NCI-H2029 treated with DMSO at 0.1 percent for 48 hours (cell line): ENCODE data around the gene ZNF460.

Experiments used
- DNase-seq: peaks from one replicate; lab custom pipeline; 2025; lab: John Stamatoyannopoulos, UW

The ZNF460 gene

GRCh38 chr19:57280962-57281400 is 696 bp downstream of the ZNF460 start:
- DNase-seq: peak; percentile 26

- DNase-seq: no peak
Measured at GRCh38 chr19:57282011-57282643, 1.8 kb downstream of the ZNF460 start.

GRCh38 chr19:57288373-57288772 is 8.1 kb downstream of the ZNF460 start:
- no peak for DNase-seq

- no peak for DNase-seq
Measured at GRCh38 chr19:57290970-57291369, 10.7 kb downstream of the ZNF460 start.

- DNase-seq: no peak
Measured at GRCh38 chr19:57292547-57292946, 12.3 kb downstream of the ZNF460 start.

GRCh38 chr19:57293719-57294118 is 13.4 kb downstream of the ZNF460 start:
- no peak for DNase-seq

GRCh38 chr19:57302020-57302465 is 21.8 kb downstream of the ZNF460 start:
- no peak for DNase-seq

GRCh38 chr19:57302727-57303401 is 22.6 kb downstream of the ZNF460 start:
- DNase-seq: no peak

- DNase-seq: no peak
Measured at GRCh38 chr19:57305056-57305455, 24.8 kb downstream of the ZNF460 start.

GRCh38 chr19:57308514-57308913 is 28.2 kb downstream of the ZNF460 start:
- DNase-seq: no peak

GRCh38 chr19:57310792-57311191 is 30.5 kb downstream of the ZNF460 start:
- no peak for DNase-seq

- no peak for DNase-seq
Measured at GRCh38 chr19:57314146-57314545, 33.9 kb downstream of the ZNF460 start.

GRCh38 chr19:57317503-57317902 is 37.2 kb downstream of the ZNF460 start:
- DNase-seq: no peak

GRCh38 chr19:57319869-57320179 is 39.5 kb downstream of the ZNF460 start:
- DNase-seq: no peak

- DNase-seq: peak; percentile 76
Measured at GRCh38 chr19:57320180-57321084, 40.1 kb downstream of the ZNF460 start, which contains the start of gene ZNF543. ZNF543 (plus strand) TSS chr19:57320472; CDS start chr19:57320854, 382 bp downstream.

GRCh38 chr19:57321116-57321515 is 40.8 kb downstream of the ZNF460 start:
- DNase-seq: no peak

GRCh38 chr19:57321751-57322150 is 41.5 kb downstream of the ZNF460 start:
- no peak for DNase-seq

- no peak for DNase-seq
Measured at GRCh38 chr19:57324992-57325391, 44.7 kb downstream of the ZNF460 start.

- no peak for DNase-seq
Measured at GRCh38 chr19:57327993-57328392, 47.7 kb downstream of the ZNF460 start.

- DNase-seq: no peak
Measured at GRCh38 chr19:57334191-57334590, 53.9 kb downstream of the ZNF460 start.

GRCh38 chr19:57338877-57339276 is 58.6 kb downstream of the ZNF460 start:
- DNase-seq: no peak

GRCh38 chr19:57342582-57342981 is 62.3 kb downstream of the ZNF460 start:
- DNase-seq: no peak
